Caco-2 (cell line): ENCODE data around the gene HCN3. TPM values are rescaled to one million over a fixed set of nuclear protein-coding genes. Genes with fewer than 3 reads are reported as not detected.
"Not testable (repeated sequence)": the region's sequence is repeated elsewhere in the genome, so short reads cannot be mapped to it uniquely, and the experiment has no call there.

Source experiments
- BruUV-seq: library from RNA; stranded (reverse); fragments of 400-500 nt; replicated peaks from 2 replicates; lab custom pipeline; 2021; lab: Mats Ljungman, UMichigan
- CTCF ChIA-PET: fragments of 300-600 bp; sonication (Branson Sonifier 250); formaldehyde crosslinking; loops from one replicate; lab custom pipeline; 2022; ENCODE audit warnings: antibody characterized with exemption; lab: Charles Lee
- POLR2A ChIA-PET: fragments of 300-600 bp; sonication (Branson Sonifier 250); formaldehyde crosslinking; loops from one replicate; lab custom pipeline; 2022; ENCODE audit warnings: antibody characterized with exemption; lab: Charles Lee
- DNase-seq, 2 experiments: peaks; one replicate each; pipeline versions ENCODE4 v3.0.0 to v3.0.0-alpha.2; 2020 to 2022
- H3K27me3 ChIP-seq: replicated peaks from 2 replicates; pipeline ENCODE4 v1.6.0; 2011; ENCODE audit warnings: low read length; ENCODE audit not compliant: control insufficient read depth, insufficient read depth
- H3K36me3 ChIP-seq: 2 replicates; pipeline ENCODE4 v1.5.1; 2011; ENCODE audit warnings: low read length; ENCODE audit not compliant: control insufficient read depth, insufficient read depth
- H3K4me1 ChIP-seq: fragments of 250-450 bp; sonication (Bioruptor Pico); 2 replicates; pipeline ENCODE4 v1.5.1; 2020; ENCODE audit warnings: mild to moderate bottlenecking
- H3K4me3 ChIP-seq: 2 replicates; pipeline ENCODE4 v1.5.1; 2011; ENCODE audit warnings: low read depth, mild to moderate bottlenecking, control low read depth, low read length
- H3K9me3 ChIP-seq: fragments of 250-450 bp; sonication (Bioruptor Pico); 2 replicates; pipeline ENCODE4 v1.5.1; 2020; ENCODE audit warnings: mild to moderate bottlenecking, moderate library complexity
- H3K27ac Mint-ChIP-seq: one replicate; pipeline ENCODE4 v1.8.0; 2022; ENCODE audit warnings: mixed read lengths; ENCODE audit not compliant: unreplicated experiment
- H3K27me3 Mint-ChIP-seq: one replicate; pipeline ENCODE4 v1.8.0; 2022; ENCODE audit warnings: mixed read lengths; ENCODE audit not compliant: insufficient read depth, unreplicated experiment
- H3K36me3 Mint-ChIP-seq: one replicate; pipeline ENCODE4 v1.8.0; 2022; ENCODE audit warnings: mild to moderate bottlenecking, mixed read lengths; ENCODE audit not compliant: insufficient read depth, unreplicated experiment
- H3K4me1 Mint-ChIP-seq: one replicate; pipeline ENCODE4 v1.8.0; 2022; ENCODE audit warnings: low read depth, mixed read lengths; ENCODE audit not compliant: unreplicated experiment
- H3K4me3 Mint-ChIP-seq: one replicate; pipeline ENCODE4 v1.8.0; 2022; ENCODE audit warnings: mild to moderate bottlenecking, moderate library complexity, mixed read lengths; ENCODE audit not compliant: unreplicated experiment
- H3K9me3 Mint-ChIP-seq: one replicate; pipeline ENCODE4 v1.8.0; 2022; ENCODE audit warnings: mixed read lengths; ENCODE audit not compliant: unreplicated experiment
- CTCF ChIP-seq, 2 experiments: fragments of 200-600 bp in 1 of 2; IDR thresholded peaks; 1 replicate in 1 of 2; 2 replicates in 1 of 2; pipeline versions ENCODE4 v1.5.1 to v1.8.0; 2011 to 2022; ENCODE audit warnings: antibody characterized with exemption in 1 of 2, control low read depth in 1 of 2, inconsistent platforms in 1 of 2, low read depth in 1 of 2, low read length in 1 of 2, mild to moderate bottlenecking in 1 of 2, moderate library complexity in 1 of 2; ENCODE audit not compliant: insufficient read depth in 1 of 2, severe bottlenecking in 1 of 2, unreplicated experiment in 1 of 2
- intact Hi-C: fragments of 100-400 bp; cut with micrococcal nuclease; formaldehyde crosslinking; loops from one replicate; pipeline ENCODE4 v1.10.0; 2022; ENCODE audit not compliant: unreplicated experiment
- total RNA-seq: library from RNA; stranded (reverse); gene quantifications from 2 replicates; pipeline ENCODE4 v1.2.3, GENCODE V29; 2022

The HCN3 gene
- total RNA-seq, 1 experiment from 2014 or later = 8.8 TPM

GRCh38 chr1:155245163-155245524 is 32.1 kb upstream of the HCN3 start:
- Histone ChIP-seq H3K4me1 (peaks cover 6% of the 10 kb centered on the region; the same call in 1 of the 2 replicates), H3K9me3 (no peaks in the 10 kb centered on the region), H3K4me3 (peak overlapping the region; percentile 70), H3K36me3 (no peaks in the 10 kb centered on the region), H3K27me3 (no peaks in the 10 kb centered on the region)
- Mint-ChIP-seq H3K9me3 (no peaks in the 10 kb centered on the region), H3K27me3 (peaks cover 3% of the 10 kb centered on the region), H3K36me3 (peaks cover 17% of the 10 kb centered on the region), H3K4me3 (peak overlapping the region; percentile 70), H3K27ac (peak overlapping the region; percentile 71), H3K4me1 (peaks cover 24% of the 10 kb centered on the region)
- ChIA-PET POLR2A (interaction anchor here (0.6 to 1.5 kb wide), 3 partner anchors 17 to 28 kb away, joined by 3 to 10 read pairs (median 4); partner anchors contain the start of genes CLK2 and SCAMP3), CTCF (interaction anchor here (1.9 to 2.3 kb wide), 4 partner anchors 28 to 72 kb away, joined by 6 to 10 read pairs (median 8); partner anchors contain the start of genes CLK2 and KRTCAP2)
- DNase-seq = no peak
- TF ChIP-seq CTCF (IDR thresholded peaks at IDR 0.05; ENCODE audit: insufficient read depth in 1 of 2, low read depth in 1 of 2, low read length in 1 of 2, severe bottlenecking in 1 of 2, unreplicated experiment in 1 of 2) = no peak
- BruUV-seq = TSS peak; percentile 87
- intact Hi-C loops = loop anchor here (1.0 kb wide), 1 partner anchor 28 kb away; the partner anchor contains the start of gene CLK2

- H3K27me3 ChIP-seq, DNase-seq, H3K4me3 Mint-ChIP-seq, H3K36me3 ChIP-seq, H3K27ac Mint-ChIP-seq, BruUV-seq, intact Hi-C loops, H3K4me3 ChIP-seq, H3K27me3 Mint-ChIP-seq, H3K9me3 ChIP-seq, H3K9me3 Mint-ChIP-seq: not testable (repeated sequence)
- Mint-ChIP-seq H3K36me3 (peaks cover 12% of the 10 kb centered on the region), H3K4me1 (peaks cover 22% of the 10 kb centered on the region)
- CTCF ChIA-PET = interaction anchor here (0.6 kb wide), 1 partner anchor 15 kb away, joined by 3 read pairs; no protein-coding TSS in a partner anchor
- peaks cover 10% of the 10 kb centered on the region for H3K4me1 ChIP-seq
- POLR2A ChIA-PET = interaction anchor here (1.0 kb wide), 1 partner anchor 26 kb away, joined by 3 read pairs; the partner anchor contains the start of gene CLK2
Observed at GRCh38 chr1:155246796-155247195, 30.5 kb upstream of the HCN3 start.

- ChIA-PET POLR2A (interaction anchor here (1.0 kb wide), 1 partner anchor 25 kb away, joined by 3 read pairs; the partner anchor contains the start of gene CLK2), CTCF (interaction anchor here (0.6 kb wide), 1 partner anchor 81 kb away, joined by 4 read pairs; no protein-coding TSS in a partner anchor)
- no TSS peak for BruUV-seq
Observed at GRCh38 chr1:155247667-155248553, 29.4 kb upstream of the HCN3 start.

More at GRCh38 chr1:155247667-155248553, 29.4 kb upstream of the HCN3 start:
- peaks cover 3% of the 10 kb centered on the region for H3K27me3 Mint-ChIP-seq
- no peak overlapping the region for H3K27ac Mint-ChIP-seq
- peaks cover 12% of the 10 kb centered on the region for H3K36me3 Mint-ChIP-seq
- H3K4me1 Mint-ChIP-seq = peaks cover 27% of the 10 kb centered on the region
- Histone ChIP-seq H3K9me3 (no peaks in the 10 kb centered on the region), H3K4me1 (peaks cover 6% of the 10 kb centered on the region), H3K27me3 (no peaks in the 10 kb centered on the region), H3K36me3 (no peaks in the 10 kb centered on the region), H3K4me3 (no peak overlapping the region)
- no peaks in the 10 kb centered on the region for H3K9me3 Mint-ChIP-seq
- H3K4me3 Mint-ChIP-seq = no peak overlapping the region
- intact Hi-C loops = no loop called here
- no peak for TF ChIP-seq CTCF (IDR thresholded peaks at IDR 0.05; ENCODE audit: insufficient read depth in 1 of 2, low read depth in 1 of 2, low read length in 1 of 2, severe bottlenecking in 1 of 2, unreplicated experiment in 1 of 2)
- DNase-seq = no peak
